Thymus (tissue), 11 donors: ENCODE results near the gene BCAN. TPM values are rescaled to one million over a fixed set of nuclear protein-coding genes. Genes with fewer than 3 reads are reported as not detected.

ENCODE experiments used
- DNase-seq, 9 donors: peaks; one replicate each; pipeline ENCODE4 v3.0.0-alpha.2; 2013; ENCODE audit warnings: low spot score in 9 of 9, low read depth in 6 of 9, missing footprints in 1 of 9
- H3K27ac ChIP-seq, 2 donors: one replicate each; pipeline ENCODE4 v1.5.1; 2013; ENCODE audit warnings: control low read depth in 1 of 2, low read depth in 1 of 2, low read length in 1 of 2, mild to moderate bottlenecking in 1 of 2, moderate library complexity in 1 of 2
- H3K27me3 ChIP-seq, 2 donors: one replicate each; pipeline ENCODE4 v1.5.1; 2013; ENCODE audit warnings: low read length in 1 of 2; ENCODE audit not compliant: control insufficient read depth in 2 of 2, insufficient read depth in 1 of 2
- H3K36me3 ChIP-seq, 2 donors: one replicate each; pipeline ENCODE4 v1.5.1; 2013; ENCODE audit warnings: low read length in 1 of 2, mild to moderate bottlenecking in 1 of 2, moderate library complexity in 1 of 2; ENCODE audit not compliant: control insufficient read depth in 2 of 2, insufficient read depth in 2 of 2
- H3K4me1 ChIP-seq, 2 donors: one replicate each; pipeline ENCODE4 v1.5.1; 2013; ENCODE audit warnings: low read length in 2 of 2; ENCODE audit not compliant: control insufficient read depth in 2 of 2, insufficient read depth in 2 of 2
- H3K4me3 ChIP-seq, 2 donors: one replicate each; pipeline ENCODE4 v1.5.1; 2013; ENCODE audit warnings: low read length in 2 of 2, control low read depth in 1 of 2, mild to moderate bottlenecking in 1 of 2
- H3K9me3 ChIP-seq, 2 donors: one replicate each; pipeline ENCODE4 v1.5.1; 2013; ENCODE audit warnings: low read length in 1 of 2, mild to moderate bottlenecking in 1 of 2; ENCODE audit not compliant: control insufficient read depth in 2 of 2, insufficient read depth in 1 of 2
- WGBS: extraction: QIAGEN DNeasy Blood & Tissue Kit; methylation state at CpG from one replicate; pipeline ENCODE4 v1.1.7; 2013; 5-methylcytosine and 5-hydroxymethylcytosine counted together
- polyA plus RNA-seq: library from polyadenylated mRNA; stranded (reverse); fragments of 200-250 nt; gene quantifications from one replicate; pipeline ENCODE4 v1.2.3, GENCODE V29; 2013
- total RNA-seq: library from RNA; stranded (reverse); fragments of 120-200 nt; gene quantifications from one replicate; pipeline ENCODE4 v1.2.4, GENCODE V29; 2013
- donor health status: healthy.

BCAN gene
- total and polyA plus RNA-seq, 2 donors = 0.24 to 0.43 TPM

GRCh38 chr1:156704166-156704711, 62.3 kb downstream of the BCAN start:
- H3K4me3 ChIP-seq = peak overlapping the region in 1 of 2 donors; percentile 34
- DNase-seq = no peak
- H3K9me3 ChIP-seq = peaks cover 0 to 5% of the 10 kb centered on the region in 2 donors
- no peak overlapping the region for H3K27ac ChIP-seq
- H3K36me3 ChIP-seq = no peaks in the 10 kb centered on the region
- WGBS = 49% methylated on average over 10 of the region's 10 CpGs
- H3K4me1 ChIP-seq = peaks cover 14 to 49% of the 10 kb centered on the region in 2 donors
- peaks cover 22 to 81% of the 10 kb centered on the region in 2 donors for H3K27me3 ChIP-seq

GRCh38 chr1:156704930-156705320, 63.0 kb downstream of the BCAN start:
- peaks cover 14 to 53% of the 10 kb centered on the region in 2 donors for H3K4me1 ChIP-seq
- peaks cover 22 to 82% of the 10 kb centered on the region in 2 donors for H3K27me3 ChIP-seq
- H3K9me3 ChIP-seq = peaks cover 0 to 5% of the 10 kb centered on the region in 2 donors
- H3K4me3 ChIP-seq = peak overlapping the region in 1 of 2 donors; percentile 34
- H3K27ac ChIP-seq = no peak overlapping the region
- no peaks in the 10 kb centered on the region for H3K36me3 ChIP-seq
- no peak for DNase-seq
- 4% methylated on average over 29 of the region's 29 CpGs for WGBS

GRCh38 chr1:156705321-156705917, 63.5 kb downstream of the BCAN start, which contains the start of gene CRABP2:
CRABP2 (minus strand) TSS chr1:156705583; CDS start chr1:156705446, 137 bp downstream.
- no peak for DNase-seq
- H3K4me3 ChIP-seq = peak within 1 kb of the TSS; percentile 36 to 43
- 4% methylated on average over 42 of the region's 42 CpGs for WGBS
- H3K9me3 ChIP-seq = peaks cover 0 to 5% of the 10 kb centered on the region in 2 donors
- H3K27ac ChIP-seq = peak within 1 kb of the TSS in 1 of 2 donors; percentile 55
- H3K27me3 ChIP-seq = peaks cover 22 to 85% of the 10 kb centered on the region in 2 donors
- H3K36me3 ChIP-seq = no peaks in the 10 kb centered on the region
- peaks cover 14 to 54% of the 10 kb centered on the region in 2 donors for H3K4me1 ChIP-seq

- peak in 6 of 9 donors; percentile 48 to 80 (median 58) for DNase-seq
- Histone ChIP-seq H3K27ac (peak overlapping the region; percentile 50 to 55), H3K4me3 (peak overlapping the region; percentile 36 to 43), H3K27me3 (peaks cover 22 to 80% of the 10 kb centered on the region in 2 donors), H3K9me3 (peaks cover 0 to 5% of the 10 kb centered on the region in 2 donors), H3K36me3 (no peaks in the 10 kb centered on the region), H3K4me1 (peaks cover 14 to 49% of the 10 kb centered on the region in 2 donors)
- WGBS = 1% methylated on average over 45 of the region's 45 CpGs
Measured at GRCh38 chr1:156705918-156706656, 64.2 kb downstream of the BCAN start.

GRCh38 chr1:156706657-156707416, 64.9 kb downstream of the BCAN start:
- 6% methylated on average over 29 of the region's 29 CpGs for WGBS
- Histone ChIP-seq H3K27me3 (peaks cover 22 to 72% of the 10 kb centered on the region in 2 donors), H3K36me3 (peaks cover 0 to 4% of the 10 kb centered on the region in 2 donors), H3K9me3 (peaks cover 0 to 5% of the 10 kb centered on the region in 2 donors), H3K4me1 (peaks cover 14 to 44% of the 10 kb centered on the region in 2 donors), H3K4me3 (peak overlapping the region; percentile 36 to 43), H3K27ac (peak overlapping the region; percentile 50 to 55)
- no peak for DNase-seq

GRCh38 chr1:156707417-156708217, 65.7 kb downstream of the BCAN start:
- no peak overlapping the region for H3K4me3 ChIP-seq
- WGBS = 68% methylated on average over 8 of the region's 8 CpGs
- peaks cover 22 to 68% of the 10 kb centered on the region in 2 donors for H3K27me3 ChIP-seq
- H3K27ac ChIP-seq = peak overlapping the region in 1 of 2 donors; percentile 55
- H3K36me3 ChIP-seq = peaks cover 0 to 4% of the 10 kb centered on the region in 2 donors
- H3K9me3 ChIP-seq = peaks cover 0 to 5% of the 10 kb centered on the region in 2 donors
- H3K4me1 ChIP-seq = peaks cover 14 to 44% of the 10 kb centered on the region in 2 donors
- no peak for DNase-seq

- WGBS = 66% methylated on average over 4 of the region's 4 CpGs
- no peak overlapping the region for H3K4me3 ChIP-seq
- peaks cover 0 to 4% of the 10 kb centered on the region in 2 donors for H3K36me3 ChIP-seq
- peaks cover 18 to 62% of the 10 kb centered on the region in 2 donors for H3K27me3 ChIP-seq
- peaks cover 14 to 44% of the 10 kb centered on the region in 2 donors for H3K4me1 ChIP-seq
- DNase-seq = no peak
- no peak overlapping the region for H3K27ac ChIP-seq
- peaks cover 0 to 5% of the 10 kb centered on the region in 2 donors for H3K9me3 ChIP-seq
Measured at GRCh38 chr1:156708218-156708661, 66.3 kb downstream of the BCAN start.

GRCh38 chr1:156709031-156709430, 67.1 kb downstream of the BCAN start:
- 89% methylated on average over 4 of the region's 4 CpGs for WGBS
- Histone ChIP-seq H3K27me3 (peaks cover 14 to 54% of the 10 kb centered on the region in 2 donors), H3K9me3 (peaks cover 0 to 5% of the 10 kb centered on the region in 2 donors), H3K27ac (no peak overlapping the region), H3K36me3 (peaks cover 0 to 4% of the 10 kb centered on the region in 2 donors), H3K4me3 (no peak overlapping the region), H3K4me1 (peaks cover 14 to 44% of the 10 kb centered on the region in 2 donors)
- no peak for DNase-seq
